Naive thymus-derived CD4-positive, alpha-beta T cell (primary cell): ENCODE measurements around the gene SPAG7. TPM values are rescaled to one million over a fixed set of nuclear protein-coding genes. Genes with fewer than 3 reads are reported as not detected.

Source experiments
- ATAC-seq: fragments of 150-1000 bp; cut with Tn5 transposase; 2 replicates; pipeline ENCODE4 v1.10.0; 2021; ENCODE audit warnings: mild to moderate bottlenecking, moderate library complexity
- CTCF ChIA-PET: fragments of 350-600 bp; sonication (Branson Sonifier 250); formaldehyde crosslinking; loops from one replicate; lab custom pipeline; 2021; ENCODE audit warnings: antibody characterized with exemption; lab: Charles Lee
- POLR2A ChIA-PET: fragments of 350-600 bp; sonication (Branson Sonifier 250); formaldehyde crosslinking; loops from one replicate; lab custom pipeline; 2021; ENCODE audit warnings: antibody characterized with exemption, inconsistent platforms; lab: Charles Lee
- DNase-seq, 9 donors: peaks; one replicate each; pipeline versions ENCODE4 v3.0.0 to v3.0.0-alpha.2; 2020 to 2022; ENCODE audit warnings: mixed read lengths in 1 of 9
- H3K27ac ChIP-seq: one replicate; pipeline ENCODE4 v1.7.0; 2013; ENCODE audit warnings: mild to moderate bottlenecking, low read depth, low read length, moderate library complexity
- H3K27me3 ChIP-seq, 2 donors: one replicate each; pipeline ENCODE4 v1.7.0; 2013; ENCODE audit warnings: low read length in 2 of 2, mild to moderate bottlenecking in 2 of 2, moderate library complexity in 2 of 2; ENCODE audit not compliant: control insufficient read depth in 2 of 2, insufficient read depth in 2 of 2
- H3K36me3 ChIP-seq, 3 experiments: 1 replicate in 2 of 3; 2 replicates in 1 of 3; pipeline ENCODE4 v1.7.0; 2013; ENCODE audit warnings: low read length in 3 of 3, mild to moderate bottlenecking in 3 of 3, moderate library complexity in 1 of 3; ENCODE audit not compliant: insufficient read depth in 3 of 3, control insufficient read depth in 2 of 3
- H3K4me1 ChIP-seq, 2 donors: one replicate each; pipeline ENCODE4 v1.7.0; 2013; ENCODE audit warnings: low read length in 2 of 2, mild to moderate bottlenecking in 2 of 2, moderate library complexity in 1 of 2; ENCODE audit not compliant: control insufficient read depth in 2 of 2, insufficient read depth in 2 of 2
- H3K4me3 ChIP-seq: 2 replicates; pipeline ENCODE4 v1.7.0; 2013; ENCODE audit warnings: mild to moderate bottlenecking, low read length
- H3K9me3 ChIP-seq, 3 experiments: 1 replicate in 2 of 3; 2 replicates in 1 of 3; pipeline ENCODE4 v1.7.0; 2013; ENCODE audit warnings: low read length in 3 of 3; ENCODE audit not compliant: control insufficient read depth in 2 of 3
- H3K27ac Mint-ChIP-seq, 9 donors: one replicate each; pipeline ENCODE4 v1.8.0; 2020 to 2022; ENCODE audit warnings: mixed read lengths in 9 of 9, mild to moderate bottlenecking in 8 of 9, moderate library complexity in 5 of 9, inconsistent platforms in 2 of 9
- H3K27me3 Mint-ChIP-seq, 5 donors: one replicate each; pipeline ENCODE4 v1.8.0; 2021 to 2022; ENCODE audit warnings: mixed read lengths in 5 of 5, mild to moderate bottlenecking in 1 of 5
- H3K36me3 Mint-ChIP-seq, 5 donors: one replicate each; pipeline ENCODE4 v1.8.0; 2020 to 2022; ENCODE audit warnings: mixed read lengths in 5 of 5, mild to moderate bottlenecking in 3 of 5, inconsistent platforms in 1 of 5
- H3K4me1 Mint-ChIP-seq, 7 donors: one replicate each; pipeline ENCODE4 v1.8.0; 2020 to 2022; ENCODE audit warnings: mixed read lengths in 7 of 7, mild to moderate bottlenecking in 3 of 7, inconsistent platforms in 1 of 7
- H3K4me3 Mint-ChIP-seq, 10 donors: one replicate each; pipeline ENCODE4 v1.8.0; 2020 to 2022; ENCODE audit warnings: mild to moderate bottlenecking in 10 of 10, mixed read lengths in 10 of 10, moderate library complexity in 6 of 10, inconsistent platforms in 2 of 10
- H3K9me3 Mint-ChIP-seq, 11 donors: one replicate each; pipeline ENCODE4 v1.8.0; 2020 to 2022; ENCODE audit warnings: mixed read lengths in 11 of 11, mild to moderate bottlenecking in 4 of 11, inconsistent platforms in 1 of 11, moderate library complexity in 1 of 11
- intact Hi-C, 2 donors: fragments of 100-400 bp; cut with micrococcal nuclease; formaldehyde crosslinking; loops; one replicate each; pipeline ENCODE4 v1.15.1; 2023
- polyA plus RNA-seq, 2 donors: library from polyadenylated mRNA; unstranded; fragments of 300-500 nt; fragmentation: Illumina TruSeq; gene quantifications; one replicate each; pipeline ENCODE4 v1.2.3, GENCODE V29; 2021
- total RNA-seq, 6 experiments: library from RNA in 5 of 6; stranded (reverse) in 5 of 6; gene quantifications; 1 replicate in 5 of 6; 2 replicates in 1 of 6; pipeline ENCODE4 v1.2.3 and lab custom pipeline; 2021 to 2026

Gene SPAG7
- total and polyA plus RNA-seq, 7 experiments from 2014 or later: 41.6 to 119 (median 48.1) TPM

DNA sequence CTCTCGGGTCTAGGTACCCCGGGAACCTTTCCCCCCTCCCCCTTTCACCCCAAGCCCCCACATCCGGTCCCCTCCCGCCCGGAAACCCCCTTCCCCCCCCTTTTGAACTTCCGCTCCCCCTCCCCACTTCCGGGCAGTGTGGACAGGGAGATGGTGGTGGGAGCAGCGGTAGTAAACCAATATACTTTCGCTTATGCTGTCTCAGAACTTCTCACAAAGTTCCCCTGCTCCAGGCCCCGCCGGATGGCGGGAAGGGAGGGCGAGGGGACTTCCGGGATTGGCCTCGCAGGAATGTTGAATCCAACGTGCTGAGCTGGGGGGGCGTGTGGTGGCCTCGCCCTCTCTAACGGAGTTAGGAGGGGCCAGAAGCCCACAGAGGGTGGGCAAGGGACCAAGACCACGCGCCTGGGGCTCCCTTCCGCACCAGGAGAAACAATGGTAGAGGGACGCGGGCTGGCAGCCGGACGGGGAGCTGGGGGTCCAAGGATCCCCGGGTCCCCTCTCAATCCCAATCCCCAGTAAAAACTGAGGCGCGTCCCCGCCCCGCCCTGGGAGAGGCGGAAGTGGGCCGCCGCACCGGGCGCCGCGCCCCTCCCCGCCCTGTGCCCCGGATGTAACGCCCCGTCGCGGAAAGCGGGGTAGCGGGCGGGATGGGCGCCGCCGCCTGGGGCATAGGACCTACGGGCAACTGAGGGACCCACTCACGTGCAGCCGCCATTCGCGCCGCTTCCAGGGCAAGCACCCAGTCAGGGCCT lies 20.0 kb downstream of the SPAG7 start:
- CTCF ChIA-PET: interaction anchor here (1.4 to 2.3 kb wide), 2 partner anchors 14 to 20 kb away, joined by 4 to 12 read pairs; partner anchors contain the start of gene SPAG7
- Histone ChIP-seq H3K27me3 (no peaks in the 10 kb centered on the region), H3K27ac (peak overlapping the region; percentile 89), H3K9me3 (no peaks in the 10 kb centered on the region), H3K4me3 (peak overlapping the region; percentile 98), H3K4me1 (peaks cover 41 to 48% of the 10 kb centered on the region in 2 donors), H3K36me3 (peaks cover 14 to 42% (median 16%) of the 10 kb centered on the region in 3 experiments)
- Mint-ChIP-seq H3K4me1 (peaks cover 48 to 59% (median 56%) of the 10 kb centered on the region in 7 donors), H3K27ac (peak overlapping the region; percentile 81 to 98 (median 94)), H3K36me3 (peaks cover 5 to 45% (median 25%) of the 10 kb centered on the region in 5 donors), H3K27me3 (peaks cover 0 to 2% (median 0%) of the 10 kb centered on the region in 5 donors), H3K4me3 (peak overlapping the region; percentile 92 to 100 (median 98)), H3K9me3 (peaks cover 0 to 5% (median 0%) of the 10 kb centered on the region in 11 donors)
- DNase-seq (peak; percentile 51 to 81 (median 66)), ATAC-seq (peak; percentile 35)
- POLR2A ChIA-PET: interaction anchor here (0.6 to 13.0 kb wide), 19 partner anchors 9 to 804 kb away, joined by 3 to 278 read pairs (median 5); partner anchors contain the start of genes C17orf107, CAMTA2, INCA1 and KIF1C
- intact Hi-C loops: loop anchor here (1.0 to 10.0 kb wide), 13 partner anchors 7 to 1707 kb away; partner anchors contain the start of genes INCA1 (in 2 of the 2), KIF1C (in 2 of the 2), MINK1 (in 2 of the 2) and NUP88 (in 2 of the 2)

DNA sequence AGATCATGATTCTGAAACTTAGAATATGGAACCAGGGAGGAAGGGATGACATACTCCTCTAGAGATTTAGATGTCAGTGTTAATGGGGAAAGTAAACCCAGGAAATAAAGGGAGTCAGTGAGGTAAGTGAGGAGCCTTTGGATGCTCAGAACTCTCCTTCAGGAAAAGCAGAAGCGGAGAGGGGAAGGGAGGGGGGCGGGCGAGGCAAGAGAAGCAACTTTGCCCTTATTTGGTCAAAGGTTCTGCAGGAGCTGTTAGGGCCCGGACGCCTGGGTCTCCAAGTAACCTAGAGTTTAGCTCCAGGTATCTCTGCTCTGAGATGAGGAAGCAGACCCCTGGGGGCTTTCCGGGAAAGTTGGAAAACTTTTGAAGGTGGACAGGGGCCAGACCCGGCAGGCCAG lies 20.6 kb downstream of the SPAG7 start:
- intact Hi-C loops: loop anchor here (2.0 to 10.0 kb wide), 5 partner anchors 114 to 1708 kb away; partner anchors contain the start of genes MINK1 (in 2 of the 2), ZNF594 (in 2 of the 2), C17orf100 (in 1 of the 2) and MED31 (in 1 of the 2)
- ChIA-PET POLR2A (interaction anchor here (0.6 to 13.0 kb wide), 12 partner anchors 8 to 235 kb away, joined by 3 to 278 read pairs (median 8); partner anchors contain the start of genes C17orf107, CAMTA2, INCA1 and KIF1C), CTCF (interaction anchor here (2.1 to 2.3 kb wide), 2 partner anchors 20 kb away, joined by 9 to 12 read pairs; partner anchors contain the start of gene SPAG7)
- Mint-ChIP-seq H3K4me1 (peaks cover 53 to 64% (median 62%) of the 10 kb centered on the region in 7 donors), H3K9me3 (peaks cover 0 to 5% (median 0%) of the 10 kb centered on the region in 11 donors), H3K4me3 (peak overlapping the region; percentile 92 to 100 (median 96)), H3K36me3 (peaks cover 5 to 51% (median 30%) of the 10 kb centered on the region in 5 donors), H3K27me3 (peaks cover 0 to 2% (median 0%) of the 10 kb centered on the region in 5 donors), H3K27ac (peak overlapping the region; percentile 70 to 98 (median 93))
- H3K36me3 ChIP-seq: peaks cover 14 to 46% (median 16%) of the 10 kb centered on the region in 3 experiments
- peak overlapping the region; percentile 89 for H3K27ac ChIP-seq
- DNase-seq (no peak), ATAC-seq (no peak)
- no peaks in the 10 kb centered on the region for H3K27me3 ChIP-seq
- H3K9me3 ChIP-seq: no peaks in the 10 kb centered on the region
- peak overlapping the region; percentile 98 for H3K4me3 ChIP-seq
- peaks cover 46 to 54% of the 10 kb centered on the region in 2 donors for H3K4me1 ChIP-seq

DNA sequence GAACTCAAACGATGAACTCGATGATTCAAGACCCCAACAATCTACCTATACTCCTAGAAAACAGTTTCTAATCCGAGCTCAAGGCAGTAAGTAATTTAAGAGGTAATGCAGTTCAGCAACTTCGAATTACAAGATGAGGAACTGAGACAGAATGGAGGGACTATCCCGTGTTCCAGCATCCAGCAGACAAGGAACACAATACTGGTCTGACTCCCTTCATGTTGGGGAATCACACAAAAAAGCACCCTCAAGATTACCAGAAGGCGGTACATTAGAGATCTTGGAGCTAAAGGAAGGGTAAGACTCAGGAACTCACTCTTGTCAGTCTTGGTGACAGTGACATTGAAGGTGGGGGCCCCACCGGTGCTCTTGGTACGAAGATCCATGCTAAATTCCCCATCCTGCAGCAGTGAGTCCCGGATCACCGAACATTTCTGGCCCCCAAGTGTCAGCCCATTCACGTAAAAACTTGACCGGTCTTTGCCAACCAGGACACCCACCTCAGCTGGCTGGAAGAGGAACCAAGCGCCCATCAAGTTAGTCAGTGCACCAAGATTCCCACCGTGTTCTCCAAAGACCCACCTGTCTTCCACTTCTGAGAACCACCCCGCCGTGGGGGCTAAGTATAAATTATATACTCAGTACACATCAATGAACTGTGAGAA lies 21.2 kb downstream of the SPAG7 start:
- H3K9me3 Mint-ChIP-seq: peaks cover 0 to 6% (median 0%) of the 10 kb centered on the region in 11 donors
- peaks cover 0 to 2% (median 0%) of the 10 kb centered on the region in 5 donors for H3K27me3 Mint-ChIP-seq
- H3K4me3 Mint-ChIP-seq: peak overlapping the region; percentile 92 to 100 (median 96)
- ChIA-PET POLR2A (interaction anchor here (0.8 to 13.0 kb wide), 10 partner anchors 22 to 156 kb away, joined by 3 to 278 read pairs (median 4); partner anchors contain the start of genes C17orf107, CAMTA2, INCA1 and KIF1C), CTCF (interaction anchor here (2.1 kb wide), 1 partner anchor 21 kb away, joined by 9 read pairs; the partner anchor contains the start of gene SPAG7)
- DNase-seq (no peak), ATAC-seq (no peak)
- no peaks in the 10 kb centered on the region for H3K9me3 ChIP-seq
- H3K27me3 ChIP-seq: no peaks in the 10 kb centered on the region
- H3K4me1 ChIP-seq: peaks cover 51 to 57% of the 10 kb centered on the region in 2 donors
- intact Hi-C loops: loop anchor here (2.0 to 10.0 kb wide), 5 partner anchors 114 to 1708 kb away; partner anchors contain the start of genes MINK1 (in 2 of the 2), ZNF594 (in 2 of the 2), C17orf100 (in 1 of the 2) and MED31 (in 1 of the 2)
- peaks cover 14 to 46% (median 16%) of the 10 kb centered on the region in 3 experiments for H3K36me3 ChIP-seq
- peaks cover 5 to 57% (median 34%) of the 10 kb centered on the region in 5 donors for H3K36me3 Mint-ChIP-seq
- H3K4me1 Mint-ChIP-seq: peaks cover 59 to 70% (median 65%) of the 10 kb centered on the region in 7 donors
- H3K27ac ChIP-seq: peak overlapping the region; percentile 89
- H3K4me3 ChIP-seq: peak overlapping the region; percentile 98
- H3K27ac Mint-ChIP-seq: peak overlapping the region; percentile 70 to 98 (median 93)

GRCh38 chr17:4945944-4946280 lies 21.7 kb downstream of the SPAG7 start:
- H3K4me1 ChIP-seq: peaks cover 51 to 57% of the 10 kb centered on the region in 2 donors
- POLR2A ChIA-PET: interaction anchor here (0.5 to 13.0 kb wide), 11 partner anchors 22 to 304 kb away, joined by 3 to 278 read pairs (median 4); partner anchors contain the start of genes C17orf107, CAMTA2, INCA1 and KIF1C
- H3K36me3 ChIP-seq: peaks cover 14 to 46% (median 16%) of the 10 kb centered on the region in 3 experiments
- H3K36me3 Mint-ChIP-seq: peaks cover 5 to 62% (median 37%) of the 10 kb centered on the region in 5 donors
- peak overlapping the region; percentile 89 for H3K27ac ChIP-seq
- H3K9me3 Mint-ChIP-seq: peaks cover 0 to 6% (median 0%) of the 10 kb centered on the region in 11 donors
- CTCF ChIA-PET: interaction anchor here (0.6 to 2.1 kb wide), 2 partner anchors 21 to 46 kb away, joined by 3 to 9 read pairs; partner anchors contain the start of gene SPAG7
- H3K4me3 ChIP-seq: peak overlapping the region; percentile 98
- peak overlapping the region; percentile 92 to 100 (median 96) for H3K4me3 Mint-ChIP-seq
- no peaks in the 10 kb centered on the region for H3K27me3 ChIP-seq
- intact Hi-C loops: loop anchor here (2.0 to 10.0 kb wide), 5 partner anchors 113 to 1709 kb away; partner anchors contain the start of genes MINK1 (in 2 of the 2), ZNF594 (in 2 of the 2), C17orf100 (in 1 of the 2) and MED31 (in 1 of the 2)
- no peaks in the 10 kb centered on the region for H3K9me3 ChIP-seq
- H3K27ac Mint-ChIP-seq: peak overlapping the region in 8 of 9 donors; percentile 92 to 98 (median 94)
- peaks cover 63 to 70% (median 64%) of the 10 kb centered on the region in 7 donors for H3K4me1 Mint-ChIP-seq
- H3K27me3 Mint-ChIP-seq: peaks cover 0 to 2% (median 0%) of the 10 kb centered on the region in 5 donors
- ATAC-seq (no peak), DNase-seq (no peak)

- peaks cover 58 to 66% (median 60%) of the 10 kb centered on the region in 7 donors for H3K4me1 Mint-ChIP-seq
- peaks cover 14 to 48% (median 16%) of the 10 kb centered on the region in 3 experiments for H3K36me3 ChIP-seq
- peak overlapping the region; percentile 89 for H3K27ac ChIP-seq
- ATAC-seq: peak; percentile 32
- intact Hi-C loops: loop anchor here (5.0 to 10.0 kb wide), 4 partner anchors 113 to 1709 kb away; partner anchors contain the start of genes ZNF594 (in 2 of the 2), C17orf100 (in 1 of the 2), MED31 (in 1 of the 2) and MINK1 (in 1 of the 2)
- H3K9me3 Mint-ChIP-seq: peaks cover 0 to 6% (median 0%) of the 10 kb centered on the region in 11 donors
- peaks cover 0 to 2% (median 0%) of the 10 kb centered on the region in 5 donors for H3K27me3 Mint-ChIP-seq
- peaks cover 51 to 52% of the 10 kb centered on the region in 2 donors for H3K4me1 ChIP-seq
- H3K4me3 ChIP-seq: peak overlapping the region; percentile 56
- POLR2A ChIA-PET: interaction anchor here (0.5 to 13.0 kb wide), 11 partner anchors 23 to 305 kb away, joined by 3 to 278 read pairs (median 4); partner anchors contain the start of genes C17orf107, CAMTA2, INCA1 and KIF1C
- peak overlapping the region; percentile 68 to 98 (median 93) for H3K27ac Mint-ChIP-seq
- H3K9me3 ChIP-seq: no peaks in the 10 kb centered on the region
- H3K4me3 Mint-ChIP-seq: peak overlapping the region; percentile 86 to 100 (median 96)
- CTCF ChIA-PET: interaction anchor here (0.6 to 2.1 kb wide), 2 partner anchors 22 to 46 kb away, joined by 3 to 9 read pairs; partner anchors contain the start of gene SPAG7
- peaks cover 5 to 65% (median 37%) of the 10 kb centered on the region in 5 donors for H3K36me3 Mint-ChIP-seq
- no peaks in the 10 kb centered on the region for H3K27me3 ChIP-seq
- DNase-seq: peak in 3 of 9 donors; percentile 35 to 83 (median 70)
Observed at GRCh38 chr17:4945176-4945943, 22.3 kb downstream of the SPAG7 start.
